Measurements from ENCODE around the gene ARRB1.
"Not testable (repeated sequence)": the region's sequence is repeated elsewhere in the genome, so short reads cannot be mapped to it uniquely, and the experiment has no call there.

ARRB1 gene

DNA sequence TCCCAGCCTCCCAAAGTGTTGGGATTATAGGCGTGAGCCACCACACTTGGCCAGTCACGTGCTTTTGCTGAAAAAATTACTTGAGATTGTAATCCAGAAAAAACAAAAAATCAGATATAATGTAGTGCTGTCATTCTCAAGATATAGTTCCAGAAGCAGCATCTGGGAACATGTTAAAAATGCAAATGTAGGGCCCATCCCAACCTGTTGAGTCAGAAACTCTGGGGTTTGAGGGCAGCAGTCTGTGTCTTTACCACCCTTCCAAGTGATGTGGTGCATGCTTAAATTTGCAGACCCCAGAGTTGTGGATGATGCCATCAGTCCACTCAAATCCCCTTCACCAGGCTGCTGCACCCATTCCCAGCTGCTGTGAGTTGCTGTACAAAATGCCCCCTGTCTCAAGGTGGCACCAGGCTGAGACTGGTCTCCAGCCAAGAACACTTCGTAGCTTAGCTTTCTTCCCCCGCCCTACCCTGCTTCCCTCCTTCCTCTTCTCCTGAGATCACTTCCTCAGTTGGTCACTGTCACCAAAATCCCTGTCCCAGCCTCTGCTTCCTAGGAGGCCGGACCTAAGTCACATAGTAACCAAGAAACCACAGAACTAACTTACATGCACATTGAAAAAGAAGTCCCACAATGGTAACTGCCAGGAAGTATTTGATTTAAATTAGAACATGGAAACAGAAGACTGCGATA lies 18.2 kb upstream of the ARRB1 start:
- DNase-seq = no peak

DNA sequence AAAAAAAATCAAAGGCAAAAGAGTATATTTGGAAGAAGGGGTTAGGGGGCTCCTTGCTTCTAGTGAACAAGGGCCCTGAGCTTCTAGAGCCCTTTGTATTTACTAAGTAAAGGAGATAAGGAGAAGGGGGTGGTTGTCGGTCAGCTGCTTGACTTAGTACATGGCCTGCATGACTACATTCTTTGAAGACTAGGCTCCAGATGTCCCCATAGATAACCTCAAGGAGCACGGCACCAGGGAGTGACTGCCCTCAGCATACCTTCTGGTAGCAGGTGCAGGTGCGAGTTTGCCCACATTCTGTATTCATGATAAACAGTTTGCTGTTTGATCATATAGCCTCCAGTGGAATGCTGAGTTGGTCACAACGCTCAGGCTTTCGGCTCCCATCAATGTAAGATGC lies 15.4 kb upstream of the ARRB1 start:
- not testable (repeated sequence) for DNase-seq

DNA sequence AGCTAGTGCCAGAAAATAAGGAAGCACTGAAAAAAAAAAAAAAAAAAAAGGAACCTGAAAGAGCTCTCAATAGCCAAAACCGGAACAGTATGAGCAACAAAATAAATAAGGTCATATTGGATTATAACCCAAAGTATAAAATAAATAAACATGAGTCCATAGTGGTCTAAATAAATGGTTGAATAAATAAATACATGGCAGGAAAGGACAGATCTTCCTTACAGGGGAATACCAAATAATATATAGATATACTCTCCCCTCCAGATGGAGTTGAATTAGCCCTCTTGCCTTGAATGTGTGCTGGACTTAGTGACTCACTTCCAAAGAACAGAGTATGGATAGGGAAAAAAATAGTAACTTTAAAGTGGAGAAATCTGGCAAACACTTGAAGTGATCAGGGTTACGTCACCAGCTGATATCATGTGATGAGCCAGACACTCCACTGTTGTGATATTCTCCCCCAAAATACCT lies 14.3 kb upstream of the ARRB1 start:
- DNase-seq = no peak

DNA sequence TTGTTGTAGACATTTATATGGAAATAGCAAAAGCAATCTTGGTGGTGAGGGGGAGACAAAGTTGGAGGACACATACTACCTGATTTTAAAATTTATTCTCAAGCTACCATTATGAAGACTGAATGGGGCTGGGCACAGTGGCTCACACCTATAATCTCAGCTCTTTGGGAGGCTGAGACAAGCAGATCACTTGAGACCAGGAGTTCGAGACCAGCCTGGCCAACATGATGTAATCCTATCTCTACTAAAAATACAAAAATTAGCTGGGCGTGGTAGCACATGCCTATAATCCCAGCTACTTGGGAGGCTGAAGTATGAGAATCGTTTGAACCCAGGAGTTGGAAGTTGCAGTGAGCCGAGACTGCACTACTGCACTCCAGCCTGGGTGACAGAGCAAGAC lies 10.8 kb upstream of the ARRB1 start:
- not testable (repeated sequence) for DNase-seq

DNA sequence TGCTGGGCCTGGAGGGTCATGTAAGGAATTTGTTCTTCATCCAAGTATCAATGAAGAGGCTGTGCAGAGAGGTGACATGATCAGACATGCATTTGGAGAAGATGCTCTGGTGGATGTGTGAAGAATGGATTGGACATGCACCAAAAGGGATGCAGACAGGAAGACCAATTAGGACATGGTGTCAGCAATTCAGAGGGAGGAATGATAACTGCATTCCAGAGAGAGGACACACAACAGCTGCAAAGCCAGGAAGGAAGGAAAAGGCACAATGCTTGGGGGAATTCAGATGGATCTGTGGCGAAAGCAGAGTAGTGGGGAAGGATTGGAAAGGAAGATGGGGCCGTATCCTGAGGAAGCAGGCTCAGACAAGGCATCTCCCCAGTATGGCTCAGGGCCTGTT lies 5.2 kb upstream of the ARRB1 start:
- no peak for DNase-seq

DNA sequence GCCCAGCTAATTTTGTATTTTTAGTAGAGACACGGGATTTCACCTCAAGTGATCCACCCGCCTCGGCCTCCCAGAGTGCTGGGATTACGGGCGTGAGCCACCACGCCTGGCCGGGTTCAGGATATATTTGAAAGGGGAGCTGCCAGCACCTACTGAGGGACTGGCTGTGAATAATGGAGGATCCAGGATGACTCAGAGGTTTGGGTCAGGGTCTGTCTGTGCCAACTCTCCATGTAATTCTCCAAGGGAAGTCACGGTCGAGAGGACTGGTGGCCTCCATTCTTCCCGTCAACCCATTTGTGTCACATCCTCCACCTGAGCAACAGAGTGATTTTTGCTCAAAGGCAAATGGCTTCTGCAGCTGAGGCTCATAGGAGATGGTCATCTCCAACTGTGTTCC lies 3.6 kb upstream of the ARRB1 start:
- DNase-seq = no peak

DNA sequence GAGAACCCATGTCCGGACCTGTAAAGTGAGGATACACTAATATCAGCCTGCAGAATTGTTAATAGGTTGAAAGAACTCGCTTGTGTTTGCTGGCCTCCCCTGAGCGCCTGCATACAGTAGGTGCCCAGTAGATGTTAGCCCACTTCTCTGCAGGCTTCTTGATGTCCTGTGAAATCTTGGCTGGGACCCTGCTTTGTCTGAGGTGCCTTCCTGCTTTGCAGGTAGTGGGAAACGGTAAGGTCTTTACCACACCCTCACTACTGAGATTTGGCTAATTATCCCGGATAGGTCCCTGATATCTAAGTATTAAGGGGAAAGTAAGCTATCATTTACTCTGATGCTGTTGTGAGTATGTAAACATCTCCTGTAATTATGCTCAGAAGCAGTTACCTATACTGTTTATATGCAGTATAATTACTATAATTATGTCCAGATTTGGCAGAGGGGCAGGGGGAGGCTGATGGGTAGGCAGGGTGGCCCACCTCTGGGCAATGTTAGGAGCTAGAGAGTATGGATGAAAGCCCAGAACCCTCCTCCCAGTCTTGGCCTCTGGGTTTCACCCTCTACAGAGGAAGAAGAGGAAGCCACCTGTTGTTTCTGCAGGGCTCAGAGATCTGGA lies 1.2 kb upstream of the ARRB1 start:
- no peak for DNase-seq

DNA sequence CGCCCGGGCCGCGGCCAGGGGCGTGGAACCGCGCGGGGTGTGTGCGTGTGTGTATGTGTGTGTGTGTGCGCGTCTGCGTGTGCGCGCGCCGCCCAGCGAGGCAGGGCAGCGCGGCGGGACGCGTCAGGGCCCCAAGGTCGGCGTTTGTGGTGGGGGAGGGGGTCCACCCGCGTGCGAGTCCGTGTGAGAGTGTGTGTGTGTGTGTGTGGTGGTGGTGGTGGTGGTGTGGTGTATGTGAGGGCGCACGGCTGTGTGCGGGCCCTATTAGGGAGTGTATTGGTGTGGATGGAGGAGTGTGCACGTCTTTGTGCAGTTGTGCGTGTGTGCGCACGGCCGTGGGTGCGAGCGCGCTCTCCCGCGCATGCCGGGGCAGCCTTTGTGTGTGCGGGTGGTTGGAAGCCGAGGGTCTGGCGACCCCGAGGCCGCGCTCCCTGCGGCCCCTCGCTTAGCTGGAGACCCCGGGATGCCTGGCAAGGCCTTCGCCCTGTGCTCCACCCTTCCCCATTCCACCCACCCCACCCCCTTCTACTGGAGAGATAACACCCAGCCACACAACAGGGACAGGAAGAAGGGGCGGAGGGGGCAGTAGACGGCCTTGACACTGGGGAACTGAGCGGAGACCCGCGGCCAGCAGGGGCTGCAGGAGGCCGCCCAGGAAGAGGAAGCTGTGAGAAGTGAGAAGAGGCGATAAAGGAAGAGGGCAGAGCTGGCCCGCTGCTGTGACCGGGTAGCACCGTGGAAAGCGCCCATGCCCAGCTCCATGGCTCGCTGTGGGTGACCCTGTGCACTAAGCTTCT lies 528 bp upstream of the ARRB1 start:
- no peak for DNase-seq

DNA sequence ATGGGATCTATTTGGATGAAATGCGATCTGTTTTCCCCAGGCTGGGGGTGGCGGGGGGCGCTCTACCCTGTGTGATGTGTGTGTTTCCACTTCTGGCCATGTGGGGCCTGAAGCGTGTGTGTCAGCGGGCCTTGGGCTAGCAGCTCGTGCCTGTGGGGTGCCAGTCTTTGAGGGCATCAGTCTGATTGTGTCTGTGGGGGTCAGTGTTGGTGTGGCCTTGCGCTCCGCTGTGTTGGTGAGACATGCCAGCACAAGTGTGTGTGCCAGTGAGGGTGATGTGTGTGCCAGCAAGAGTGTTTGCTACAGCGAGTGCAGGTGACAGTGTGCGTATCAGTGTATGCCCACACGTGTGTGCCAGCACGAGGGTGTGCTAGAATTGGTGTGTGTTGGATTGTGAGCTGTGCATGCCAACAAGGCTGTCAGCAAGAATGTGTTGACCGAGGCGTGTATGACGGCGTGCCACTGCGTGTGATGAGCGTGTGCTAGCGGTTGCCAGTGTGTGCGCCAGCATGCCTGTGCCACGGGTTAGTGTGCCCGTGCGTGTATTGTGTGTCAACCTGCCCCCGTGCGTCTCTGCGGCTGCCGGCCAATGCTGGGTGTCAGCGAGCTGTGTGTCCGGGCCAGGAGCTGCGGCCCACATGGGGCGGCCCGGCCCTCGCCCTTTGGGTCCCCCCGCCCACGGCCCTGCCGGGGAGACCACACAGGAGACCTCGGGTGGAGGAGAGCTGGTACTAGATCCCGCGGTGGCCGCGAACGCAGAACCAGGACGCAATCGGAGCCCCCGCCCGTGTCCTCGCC lies 519 bp downstream of the ARRB1 start:
- DNase-seq = peak; percentile 21

DNA sequence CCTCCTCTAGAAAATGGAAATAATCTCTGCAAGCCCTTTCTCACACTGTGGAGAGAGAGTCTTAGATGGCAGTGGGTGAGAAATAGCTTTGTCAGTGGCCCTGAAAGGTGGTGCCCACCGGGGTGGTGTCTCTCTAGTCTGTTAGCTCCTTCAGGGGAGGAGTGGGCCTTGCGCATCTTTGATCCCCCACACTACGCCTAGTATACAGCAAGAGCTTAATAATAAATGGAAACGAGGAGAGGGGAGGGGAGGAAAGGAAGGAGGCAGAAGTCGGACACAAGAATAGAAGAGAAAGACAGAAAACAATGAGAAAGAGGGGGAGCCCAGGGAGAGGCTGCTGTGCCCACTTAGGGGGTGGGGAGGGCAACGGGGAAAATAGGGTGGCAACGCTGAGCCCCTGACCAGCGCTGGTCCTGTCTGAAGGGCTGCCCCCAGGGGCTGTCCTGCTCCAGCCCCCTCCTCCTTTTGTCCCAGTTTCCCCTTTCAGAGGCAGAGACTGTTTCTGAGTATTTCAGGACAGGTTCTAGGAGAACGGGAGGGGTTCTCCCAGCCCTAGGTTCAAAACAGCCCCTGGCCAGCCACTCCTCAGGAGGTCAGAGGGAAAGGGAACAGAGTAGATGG lies 1.2 kb downstream of the ARRB1 start:
- DNase-seq = no peak

DNA sequence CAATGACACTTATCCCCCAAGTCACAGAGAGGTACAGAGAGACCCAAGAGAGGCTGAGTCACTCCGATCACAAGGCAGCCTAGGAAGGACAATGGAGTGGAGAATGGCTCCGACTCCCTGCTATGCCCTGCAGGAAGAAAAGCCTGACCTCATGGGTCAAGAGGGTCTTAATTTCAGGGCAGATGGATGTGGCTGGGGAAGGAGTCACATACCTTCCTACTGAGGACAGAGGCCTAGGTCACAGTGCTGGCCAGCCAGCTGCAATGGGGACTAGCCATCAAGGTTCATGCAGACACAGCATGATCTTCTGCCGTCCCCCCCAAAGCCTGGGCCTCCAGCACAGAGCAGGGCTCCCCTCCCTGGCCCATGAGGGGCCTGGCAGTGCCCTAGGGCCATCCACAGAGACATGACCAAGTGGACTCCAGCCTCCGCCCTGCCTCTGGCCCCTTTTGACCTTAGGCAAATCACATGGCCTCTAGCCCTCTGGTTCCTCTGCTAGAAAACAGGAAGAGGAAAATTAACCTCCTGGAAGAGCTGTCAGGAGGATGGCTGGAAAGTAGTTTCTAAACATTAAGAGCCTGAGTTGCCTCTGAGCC lies 1.8 kb downstream of the ARRB1 start:
- no peak for DNase-seq

DNA sequence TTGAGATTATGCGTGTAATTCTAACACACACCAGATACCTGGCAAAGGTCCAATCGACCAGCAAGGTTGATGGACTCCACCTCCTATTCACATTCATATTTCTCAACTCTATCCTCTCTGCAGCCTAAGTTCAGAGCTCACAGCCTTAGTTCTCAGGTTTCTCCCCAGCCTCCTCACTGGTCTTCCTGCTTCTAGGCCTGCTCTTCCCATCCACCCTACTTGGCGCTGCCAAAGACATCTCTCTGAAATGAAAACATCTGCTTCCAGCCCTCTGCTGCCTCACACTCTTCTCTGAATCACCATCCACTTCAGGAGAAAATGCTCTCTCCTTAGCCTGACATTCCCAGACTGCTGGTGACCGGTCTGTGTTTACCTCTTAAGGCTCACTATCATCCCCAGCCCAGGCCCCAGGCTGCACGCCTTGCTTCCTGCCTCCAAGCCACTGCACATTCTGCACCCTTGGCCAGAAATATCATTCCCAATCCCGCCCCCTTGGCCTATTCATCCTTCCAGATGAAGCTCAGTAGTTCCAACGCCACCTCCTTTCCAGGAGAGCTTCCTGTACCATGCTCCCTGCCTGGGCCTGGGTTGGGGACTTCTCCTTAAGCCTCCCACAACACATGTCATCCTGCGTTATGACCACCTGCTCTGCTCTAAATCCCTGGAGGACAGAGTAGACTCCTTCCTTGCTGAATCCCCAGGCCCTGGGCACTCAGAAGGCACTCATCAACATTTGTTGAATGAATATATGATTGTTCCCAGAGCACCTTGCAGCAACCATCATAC lies 3.5 kb downstream of the ARRB1 start:
- DNase-seq = no peak

DNA sequence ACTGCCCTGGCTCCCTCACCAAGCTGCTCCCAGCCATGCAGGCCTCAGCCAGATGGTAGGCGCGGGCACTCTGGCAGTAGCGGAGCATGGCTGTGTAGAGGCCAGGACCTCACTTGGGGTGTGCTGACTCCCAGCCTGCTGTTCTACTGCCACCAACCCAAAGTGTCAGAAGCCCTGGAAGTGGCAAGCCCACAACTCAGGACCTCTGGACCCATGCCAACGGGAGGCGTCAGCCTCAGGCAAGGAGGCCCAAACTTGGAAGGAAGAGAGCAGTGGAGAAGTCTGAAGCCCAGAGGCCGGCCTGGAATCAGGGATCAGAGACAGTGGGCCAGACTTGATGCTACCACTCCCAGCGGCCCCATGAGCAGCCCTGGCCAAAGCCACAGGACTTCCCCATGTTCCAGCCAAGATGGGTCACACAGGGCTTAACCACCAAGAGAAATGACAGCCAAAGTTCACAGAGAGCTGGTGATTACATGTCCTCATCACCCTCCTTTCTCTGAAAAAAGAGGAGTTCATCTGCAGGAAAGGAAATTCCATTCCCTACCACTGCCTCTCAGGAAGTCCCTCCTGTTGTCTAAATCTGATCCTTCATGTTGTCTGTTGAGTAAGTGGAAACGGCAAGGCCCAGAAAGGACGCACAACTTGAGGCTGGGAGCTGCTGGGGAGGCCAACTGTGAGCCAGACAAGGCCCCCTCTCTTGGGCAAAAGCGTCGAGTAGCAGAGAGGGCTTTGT lies 4.4 kb downstream of the ARRB1 start:
- DNase-seq = peak; percentile 14

DNA sequence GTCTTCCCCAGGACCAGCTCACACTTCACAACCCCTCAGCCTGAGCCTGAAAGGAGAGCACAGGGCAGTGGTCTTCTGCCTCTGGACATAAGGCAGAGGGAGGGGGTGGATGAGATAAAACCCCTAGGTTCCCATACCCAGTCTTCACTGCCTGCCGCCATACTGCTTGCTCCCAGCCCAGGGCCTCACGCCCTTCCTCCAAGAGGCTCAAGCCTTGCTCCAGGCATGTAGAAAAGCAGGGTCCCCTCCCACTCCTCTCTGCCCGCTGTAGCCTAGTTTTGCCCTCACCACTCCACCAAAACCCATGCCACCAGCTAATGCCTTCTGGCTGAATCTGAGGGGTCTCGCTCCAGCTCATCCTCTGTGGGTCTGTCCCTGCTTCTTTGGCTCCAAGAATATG lies 5.2 kb downstream of the ARRB1 start:
- no peak for DNase-seq

DNA sequence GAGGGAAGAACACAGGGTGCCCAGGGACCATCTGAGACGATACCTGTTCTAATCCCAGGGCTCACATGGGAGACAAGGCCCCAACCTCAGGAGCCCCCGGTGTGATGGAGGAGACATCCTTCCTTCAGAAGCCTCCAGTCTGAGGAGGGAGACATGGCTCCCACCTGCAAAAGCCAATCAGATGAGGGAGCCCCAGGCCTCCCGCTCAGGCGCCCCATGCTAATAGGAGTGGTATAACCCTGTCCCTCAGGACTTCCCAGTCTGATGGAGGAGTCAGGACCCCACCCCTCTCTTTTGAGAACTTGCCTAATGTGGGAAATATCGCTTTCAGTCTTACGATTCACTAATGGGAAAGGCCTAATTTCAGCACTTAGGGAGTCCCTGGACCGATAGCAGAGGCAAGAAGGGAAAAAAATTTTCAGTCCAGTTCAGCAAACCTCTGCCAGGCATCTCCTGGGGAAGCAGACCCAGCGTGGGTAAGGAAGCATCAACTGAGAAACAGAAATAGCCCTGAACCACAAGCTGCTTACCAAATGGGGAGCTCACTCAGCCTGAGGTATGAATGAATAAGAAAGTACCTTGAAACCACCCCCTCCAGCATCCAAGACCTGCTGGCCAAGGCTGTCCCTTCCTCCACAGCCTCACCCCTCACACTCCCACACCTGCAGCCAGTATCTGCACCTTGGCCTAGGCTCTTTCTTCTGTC lies 5.9 kb downstream of the ARRB1 start:
- no peak for DNase-seq

DNA sequence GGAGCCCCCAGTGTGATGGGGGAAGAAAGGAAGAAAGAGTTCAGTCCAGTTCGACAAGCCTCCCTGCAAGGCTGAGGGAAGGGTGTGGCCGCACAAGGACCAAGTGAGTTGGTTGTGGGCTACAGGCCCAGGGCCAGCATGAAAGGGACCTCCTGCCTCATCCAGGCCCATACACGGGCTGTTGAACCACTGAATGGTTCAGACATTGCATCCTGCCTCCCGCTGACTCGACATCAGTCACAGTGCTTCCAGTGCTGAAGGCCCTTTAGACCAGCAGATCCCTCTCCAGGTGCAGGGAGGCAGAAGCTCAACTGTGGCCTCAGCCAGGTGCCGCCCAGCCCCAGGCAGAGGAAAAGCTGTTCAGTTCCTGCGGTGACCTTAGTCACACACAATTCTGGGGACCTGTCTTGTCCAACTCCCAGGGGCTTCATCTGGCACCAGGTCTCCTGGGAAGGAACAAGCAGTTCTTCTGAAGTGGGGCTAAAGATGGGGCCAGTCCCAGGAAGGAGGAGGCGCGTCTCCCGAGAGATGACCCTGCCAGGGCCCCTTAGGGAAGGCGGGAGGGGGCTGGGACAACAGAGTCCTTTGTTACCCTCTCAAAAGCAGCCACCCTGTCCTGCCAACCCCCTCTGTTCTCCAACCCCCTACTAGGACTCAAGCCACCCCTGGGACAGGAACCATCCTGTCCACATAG lies 6.6 kb downstream of the ARRB1 start:
- no peak for DNase-seq

DNA sequence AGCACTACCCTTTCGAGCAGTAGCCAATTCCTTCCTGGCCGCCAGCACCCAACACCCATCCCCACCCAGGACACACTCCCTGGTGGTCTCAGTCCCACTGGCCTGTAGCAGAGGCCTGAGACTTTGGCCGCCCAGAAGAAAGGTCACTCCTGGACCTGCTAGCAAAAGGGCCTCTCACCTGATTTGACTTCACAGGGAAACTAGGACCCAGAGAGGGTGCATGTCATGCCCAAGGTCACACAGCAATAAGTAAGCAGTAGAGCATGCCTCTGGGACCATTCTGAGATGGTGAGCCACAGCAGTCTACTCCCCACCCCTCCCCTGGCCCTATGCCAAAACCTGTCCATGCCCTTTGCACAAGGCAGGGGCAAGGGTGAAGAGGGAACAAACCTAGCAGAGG lies 7.3 kb downstream of the ARRB1 start:
- no peak for DNase-seq

DNA sequence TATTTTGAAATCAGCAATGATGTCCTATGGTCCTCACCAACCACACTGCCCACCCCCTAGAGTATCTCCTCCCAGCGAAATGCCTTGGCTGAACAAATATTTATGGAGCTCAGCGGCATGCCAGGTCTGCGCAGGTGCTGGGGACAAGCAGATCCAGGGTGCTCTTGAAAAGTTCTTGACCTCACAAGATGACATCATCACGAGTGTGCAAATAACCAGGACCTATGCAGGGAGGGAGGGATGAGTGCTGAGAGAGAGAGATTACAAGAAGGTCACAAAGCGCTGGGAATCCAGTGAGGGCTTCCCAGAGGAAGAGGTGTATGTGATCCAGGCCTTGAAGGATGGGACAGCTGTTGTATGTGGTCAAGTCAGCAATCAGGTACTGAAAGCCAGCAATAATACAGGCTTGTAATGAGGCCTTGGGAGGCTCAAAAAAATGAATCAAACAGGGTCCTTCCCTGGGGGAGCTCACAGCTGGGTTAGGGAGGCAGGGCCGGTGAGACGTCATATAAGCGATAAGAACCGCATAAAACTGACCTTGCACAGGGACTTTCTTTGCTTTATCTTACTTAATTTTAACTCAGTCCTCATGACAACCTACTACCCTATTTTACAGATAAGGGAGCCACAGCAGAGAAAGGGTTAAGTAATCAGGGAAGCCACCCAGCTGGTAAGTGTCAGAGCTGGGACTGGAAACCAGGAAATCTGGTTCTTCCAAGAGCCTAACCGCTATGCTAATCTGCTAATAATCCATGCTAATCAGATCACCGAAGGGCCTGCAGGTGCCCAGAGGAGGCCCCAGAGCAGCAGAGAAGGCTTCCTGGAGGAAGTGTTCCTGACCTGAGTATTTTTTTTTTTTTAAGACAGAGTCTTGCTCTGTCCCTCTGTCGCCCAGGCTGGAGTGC lies 8.2 kb downstream of the ARRB1 start:
- no peak for DNase-seq

Measured in NCI-H1694 treated with DMSO at 0.1 percent for 48 hours (cell line).